Hepatocyte (in vitro differentiated cells): Measurements from ENCODE around the gene FAR1. TPM values are rescaled to one million over a fixed set of nuclear protein-coding genes. Genes with fewer than 3 reads are reported as not detected.

Experiments
- DNase-seq: peaks from one replicate; pipeline ENCODE4 v3.0.0-alpha.2; 2016; ENCODE audit warnings: low spot score
- H2AFZ ChIP-seq: fragments of 200-600 bp; sonication (generic); 2 replicates; pipeline ENCODE4 v1.6.0; 2016; ENCODE audit warnings: antibody characterized with exemption, mild to moderate bottlenecking
- H3K27ac ChIP-seq: fragments of 200-600 bp; sonication (generic); 2 replicates; pipeline ENCODE4 v1.5.1; 2016; ENCODE audit warnings: mild to moderate bottlenecking
- H3K27me3 ChIP-seq: fragments of 200-600 bp; sonication (generic); 2 replicates; pipeline ENCODE4 v1.6.1; 2016
- H3K36me3 ChIP-seq: fragments of 200-600 bp; sonication (generic); replicated peaks from 2 replicates; pipeline ENCODE4 v1.5.1; 2016; ENCODE audit warnings: low read depth; ENCODE audit not compliant: insufficient read depth
- H3K4me1 ChIP-seq: fragments of 200-600 bp; sonication (generic); 2 replicates; pipeline ENCODE4 v1.5.1; 2016; ENCODE audit warnings: mild to moderate bottlenecking, moderate library complexity; ENCODE audit not compliant: insufficient read depth
- H3K4me2 ChIP-seq: fragments of 200-600 bp; sonication (generic); 2 replicates; pipeline ENCODE4 v1.6.0; 2016
- H3K4me3 ChIP-seq: fragments of 200-600 bp; sonication (generic); 2 replicates; pipeline ENCODE4 v1.5.1; 2016; ENCODE audit warnings: mild to moderate bottlenecking
- H3K79me2 ChIP-seq: fragments of 200-600 bp; sonication (generic); 2 replicates; pipeline ENCODE4 v1.6.0; 2017; ENCODE audit warnings: mild to moderate bottlenecking
- H3K9me2 ChIP-seq: fragments of 200-600 bp; sonication (generic); replicated peaks from 2 replicates; pipeline ENCODE4 v1.6.0; 2017; ENCODE audit warnings: mild to moderate bottlenecking; ENCODE audit not compliant: insufficient read depth
- H3K9me3 ChIP-seq: fragments of 200-600 bp; sonication (generic); 2 replicates; pipeline ENCODE4 v1.5.1; 2016; ENCODE audit warnings: low read depth, mild to moderate bottlenecking
- H4K20me1 ChIP-seq: fragments of 200-600 bp; sonication (generic); 2 replicates; pipeline ENCODE4 v1.6.0; 2016; ENCODE audit warnings: mild to moderate bottlenecking; ENCODE audit not compliant: insufficient read depth, poor library complexity, severe bottlenecking
- CTCF ChIP-seq: fragments of 200-600 bp; sonication (generic); IDR thresholded peaks from 2 replicates; pipeline ENCODE4 v1.5.1; 2016; ENCODE audit warnings: antibody characterized with exemption, mild to moderate bottlenecking; ENCODE audit not compliant: poor library complexity
- EZH2 ChIP-seq: fragments of 200-600 bp; sonication (generic); IDR thresholded peaks from 2 replicates; pipeline ENCODE4 v1.6.1; 2016; ENCODE audit warnings: antibody characterized with exemption, mild to moderate bottlenecking, borderline replicate concordance
- EZH2phosphoT487 ChIP-seq: fragments of 200-600 bp; sonication (generic); IDR thresholded peaks from one replicate; pipeline ENCODE4 v1.6.1; 2018; ENCODE audit warnings: antibody characterized with exemption, mild to moderate bottlenecking, low read depth, moderate library complexity; ENCODE audit not compliant: unreplicated experiment, severe bottlenecking
- WGBS: methylation state at CpG from one replicate; pipeline ENCODE4 v1.1.6; 2016; ENCODE audit warnings: low lambda C conversion rate; ENCODE audit errors: missing lambda C conversion rate; 5-methylcytosine and 5-hydroxymethylcytosine counted together
- polyA plus RNA-seq: library from polyadenylated mRNA; unstranded; fragments of >200 nt; fragmentation: Nextera tagmentation; extraction: Ambion mirVana; gene quantifications from 2 replicates; pipeline ENCODE4 v1.2.1, GENCODE V29; 2016
- small RNA-seq: library from RNA; depleted of rRNA; stranded (forward); fragments of <200 nt; gene quantifications from one replicate; pipeline ENCODE3, GENCODE V24; 2014
- total RNA-seq: library from RNA; depleted of rRNA; stranded (reverse); fragments of >200 nt; gene quantifications from 2 replicates; pipeline ENCODE4 v1.2.3, GENCODE V29; 2014

FAR1 gene
- total and polyA plus RNA-seq, 2 experiments from 2014 or later = 21.7 to 71.4 TPM

DNA sequence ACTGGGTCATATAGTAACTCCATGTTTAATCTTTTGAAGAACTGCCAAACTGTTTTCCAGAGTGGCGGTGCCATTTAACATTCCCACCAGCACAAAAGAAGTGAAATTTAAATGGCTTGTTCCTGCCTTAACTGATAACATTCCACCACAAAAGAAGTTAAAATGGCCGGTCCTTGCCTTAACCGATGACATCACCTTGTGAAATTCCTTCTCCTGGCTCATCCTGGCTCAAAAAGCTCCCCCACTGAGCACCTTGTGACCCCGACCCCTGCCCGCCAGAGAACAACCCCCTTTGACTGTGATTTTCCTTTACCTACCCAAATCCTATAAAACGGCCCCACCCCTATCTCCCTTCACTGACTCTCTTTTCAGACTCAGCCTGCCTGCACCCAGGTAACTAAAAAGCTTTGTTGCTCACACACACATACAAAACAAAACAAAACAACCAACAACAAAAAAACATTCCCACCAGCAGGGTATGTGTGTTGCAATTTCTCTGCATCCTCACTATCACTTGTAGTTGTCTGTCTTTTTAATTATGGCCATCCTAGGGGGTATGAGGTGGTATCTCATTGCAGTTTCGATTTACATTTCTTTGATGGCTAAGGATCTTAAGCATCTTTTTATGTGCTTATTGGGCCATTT, 109.0 kb downstream of the FAR1 start:
- Histone ChIP-seq H3K9me3 (no peaks in the 10 kb centered on the region), H3K27ac (no peak overlapping the region), H3K4me2 (no peak overlapping the region), H3K36me3 (no peaks in the 10 kb centered on the region), H3K4me3 (no peak overlapping the region), H2AFZ (no peak overlapping the region), H3K4me1 (peaks cover 2% of the 10 kb centered on the region), H3K9me2 (no peaks in the 10 kb centered on the region), H4K20me1 (no peaks in the 10 kb centered on the region), H3K79me2 (no peaks in the 10 kb centered on the region), H3K27me3 (no peaks in the 10 kb centered on the region)
- no peak for DNase-seq
- TF ChIP-seq EZH2phosphoT487 (no peak), CTCF (no peak), EZH2 (no peak)
- WGBS = 20% methylated on average over 7 of the region's 7 CpGs

- Histone ChIP-seq H3K4me3 (no peak overlapping the region), H3K27me3 (no peaks in the 10 kb centered on the region), H3K4me2 (no peak overlapping the region), H4K20me1 (no peaks in the 10 kb centered on the region), H3K36me3 (no peaks in the 10 kb centered on the region), H3K9me3 (no peaks in the 10 kb centered on the region), H2AFZ (no peak overlapping the region), H3K4me1 (peaks cover 7% of the 10 kb centered on the region), H3K79me2 (no peaks in the 10 kb centered on the region), H3K9me2 (no peaks in the 10 kb centered on the region), H3K27ac (no peak overlapping the region)
- no peak for DNase-seq
- no peak for TF ChIP-seq EZH2phosphoT487
- TF ChIP-seq CTCF = no peak
- no peak for TF ChIP-seq EZH2
- WGBS = 59% methylated on average over 1 of the region's 1 CpG
Measured at GRCh38 chr11:13778345-13778744, 109.9 kb downstream of the FAR1 start.

DNA sequence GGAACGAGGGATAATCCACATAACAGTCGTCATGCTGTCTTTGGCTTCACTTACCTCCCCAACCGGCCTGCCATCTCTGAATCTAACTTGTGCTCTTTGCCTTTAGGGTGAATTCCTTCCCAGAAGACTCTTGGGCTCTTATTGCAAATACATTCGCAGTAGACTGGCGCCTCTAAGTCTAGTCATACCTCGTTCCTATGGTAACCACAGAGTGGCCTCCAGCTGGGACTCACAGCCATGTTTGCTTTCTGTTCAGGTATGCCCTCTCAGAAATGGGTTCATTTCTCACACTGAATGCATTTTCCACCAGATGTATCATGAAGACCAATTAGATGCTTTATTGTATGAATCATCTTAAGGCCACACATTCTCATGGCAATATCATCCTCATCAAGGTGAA, 112.7 kb downstream of the FAR1 start:
- H4K20me1 ChIP-seq = no peaks in the 10 kb centered on the region
- no peak overlapping the region for H3K4me3 ChIP-seq
- H3K9me2 ChIP-seq = no peaks in the 10 kb centered on the region
- TF ChIP-seq EZH2 = no peak
- no peak for TF ChIP-seq EZH2phosphoT487
- WGBS = 60% methylated on average over 6 of the region's 6 CpGs
- no peaks in the 10 kb centered on the region for H3K36me3 ChIP-seq
- H3K27me3 ChIP-seq = no peaks in the 10 kb centered on the region
- H3K4me1 ChIP-seq = peaks cover 7% of the 10 kb centered on the region
- H3K4me2 ChIP-seq = no peak overlapping the region
- peak; percentile 52 for DNase-seq
- no peaks in the 10 kb centered on the region for H3K9me3 ChIP-seq
- H3K27ac ChIP-seq = no peak overlapping the region
- no peaks in the 10 kb centered on the region for H3K79me2 ChIP-seq
- H2AFZ ChIP-seq = no peak overlapping the region

Small RNAs within 50 kb of the gene (small RNA-seq; reads per million reads assigned to genes)
- gene AC013828.1 = not detected
- gene RF00019 = not detected
- gene RPL39P26 = not detected

Other genes starting within 250 kb of the FAR1 start
- gene BTBD10, start 205.4 kb upstream of the FAR1 start, total RNA-seq = 32.1 and 44.1 TPM in 2 replicates
- gene BTBD10, start 205.4 kb upstream of the FAR1 start, polyA plus RNA-seq = 20.8 and 21.3 TPM in 2 replicates
- gene PTH, start 172.7 kb upstream of the FAR1 start, total RNA-seq = 1.4 TPM in 1 of 2 replicates, not detected in the other
- not detected in 2 replicates for gene PTH, start 172.7 kb upstream of the FAR1 start, polyA plus RNA-seq